ENCODE measurements around the gene GOLIM4. TPM values are rescaled to one million over a fixed set of nuclear protein-coding genes. Genes with fewer than 3 reads are reported as not detected.

Gene GOLIM4
- total and polyA plus RNA-seq, 3 donors from 2014 or later = 9.5 to 21.6 (median 20.1) TPM

- Histone ChIP-seq H3K9me3 (no peaks in the 10 kb centered on the region), H3K27me3 (no peaks in the 10 kb centered on the region), H3K4me1 (no peaks in the 10 kb centered on the region), H3K4me3 (no peak overlapping the region), H3K36me3 (ENCODE audit: low read depth, missing control alignments) (no peaks in the 10 kb centered on the region), H3K27ac (no peak overlapping the region)
- no peak for TF ChIP-seq CTCF (IDR thresholded peaks at IDR 0.05)
- 87 to 88% methylated on average over 4 of the region's 4 CpGs for WGBS, 2 donors
- intact Hi-C loops (cut with DNase I; ENCODE audit: low total_unique reads) = no loop called here
- DNase-seq = no peak
Measured at GRCh38 chr3:168030577-168030976, 65.1 kb downstream of the GOLIM4 start.

GRCh38 chr3:168029705-168030104 lies 66.0 kb downstream of the GOLIM4 start:
- Histone ChIP-seq H3K4me3 (no peak overlapping the region), H3K27ac (no peak overlapping the region), H3K4me1 (no peaks in the 10 kb centered on the region), H3K9me3 (no peaks in the 10 kb centered on the region), H3K36me3 (ENCODE audit: low read depth, missing control alignments) (no peaks in the 10 kb centered on the region), H3K27me3 (no peaks in the 10 kb centered on the region)
- no peak for DNase-seq
- TF ChIP-seq CTCF (IDR thresholded peaks at IDR 0.05) = no peak
- no peak for TF ChIP-seq POLR2A (IDR thresholded peaks at IDR 0.05)
- intact Hi-C loops (cut with DNase I; ENCODE audit: low total_unique reads) = no loop called here
- 92 to 96% methylated on average over 6 to 7 of the region's 7 CpGs for WGBS, 2 donors

- no peak overlapping the region for H3K4me3 ChIP-seq
- intact Hi-C loops (cut with DNase I; ENCODE audit: low total_unique reads) = no loop called here
- WGBS, 2 donors = 94 to 95% methylated on average over 1 of the region's 1 CpG
- no peaks in the 10 kb centered on the region for H3K9me3 ChIP-seq
- no peaks in the 10 kb centered on the region for H3K4me1 ChIP-seq
- H3K27me3 ChIP-seq = no peaks in the 10 kb centered on the region
- H3K36me3 ChIP-seq (ENCODE audit: low read depth, missing control alignments) = no peaks in the 10 kb centered on the region
- no peak for DNase-seq
- H3K27ac ChIP-seq = no peak overlapping the region
- TF ChIP-seq CTCF (IDR thresholded peaks at IDR 0.05) (no peak), POLR2A (IDR thresholded peaks at IDR 0.05) (no peak)
Measured at GRCh38 chr3:168028086-168028485, 67.6 kb downstream of the GOLIM4 start.

GRCh38 chr3:168026764-168027163 lies 69.0 kb downstream of the GOLIM4 start:
- no peak for TF ChIP-seq CTCF (IDR thresholded peaks at IDR 0.05)
- no peak for TF ChIP-seq POLR2A (IDR thresholded peaks at IDR 0.05)
- Histone ChIP-seq H3K4me1 (no peaks in the 10 kb centered on the region), H3K36me3 (ENCODE audit: low read depth, missing control alignments) (no peaks in the 10 kb centered on the region), H3K27me3 (no peaks in the 10 kb centered on the region), H3K9me3 (no peaks in the 10 kb centered on the region), H3K27ac (no peak overlapping the region), H3K4me3 (no peak overlapping the region)
- intact Hi-C loops (cut with DNase I; ENCODE audit: low total_unique reads) = no loop called here
- 94 to 95% methylated on average over 3 of the region's 3 CpGs for WGBS, 2 donors
- no peak for DNase-seq

- no peak for DNase-seq
- TF ChIP-seq CTCF (IDR thresholded peaks at IDR 0.05) = no peak
- TF ChIP-seq POLR2A (IDR thresholded peaks at IDR 0.05) = no peak
- no peaks in the 10 kb centered on the region for H3K9me3 ChIP-seq
- intact Hi-C loops (cut with DNase I; ENCODE audit: low total_unique reads) = no loop called here
- H3K27ac ChIP-seq = no peak overlapping the region
- no peaks in the 10 kb centered on the region for H3K4me1 ChIP-seq
- H3K27me3 ChIP-seq = no peaks in the 10 kb centered on the region
- H3K36me3 ChIP-seq (ENCODE audit: low read depth, missing control alignments) = no peaks in the 10 kb centered on the region
- no peak overlapping the region for H3K4me3 ChIP-seq
Measured at GRCh38 chr3:168025076-168025475, 70.6 kb downstream of the GOLIM4 start.

Measured in testis (tissue), 3 donors.